Kidney (tissue), 14 donors: Measurements from ENCODE around the gene ANKRD60. TPM values are rescaled to one million over a fixed set of nuclear protein-coding genes. Genes with fewer than 3 reads are reported as not detected.

Experiments used
- DNase-seq, 5 donors: peaks; one replicate each; pipeline ENCODE4 v3.0.0-alpha.2; 2013 to 2020
- FAIRE-seq: peaks from 2 replicates; lab custom pipeline; 2012; peaks lifted over from hg19 to GRCh38; lab: Jason Lieb, UNC
- H3K27ac ChIP-seq, 2 donors: one replicate each; pipeline ENCODE4 v1.7.0; 2013; ENCODE audit warnings: low read depth in 2 of 2, low read length in 2 of 2, inconsistent platforms in 1 of 2
- H3K27me3 ChIP-seq: one replicate; pipeline ENCODE4 v1.7.1; 2013; ENCODE audit warnings: low read length, inconsistent platforms; ENCODE audit not compliant: control insufficient read depth, insufficient read depth
- H3K36me3 ChIP-seq, 3 donors: one replicate each; pipeline versions ENCODE4 v1.7.0 to v1.7.1; 2013; ENCODE audit warnings: low read length in 3 of 3, control low read depth in 1 of 3, inconsistent platforms in 1 of 3; ENCODE audit not compliant: insufficient read depth in 3 of 3, control insufficient read depth in 2 of 3
- H3K4me1 ChIP-seq, 3 donors: one replicate each; pipeline versions ENCODE4 v1.7.0 to v1.7.1; 2013; ENCODE audit warnings: low read length in 3 of 3, inconsistent platforms in 1 of 3, low read depth in 1 of 3; ENCODE audit not compliant: control insufficient read depth in 2 of 3, insufficient read depth in 2 of 3
- H3K4me3 ChIP-seq, 3 donors: one replicate each; pipeline versions ENCODE4 v1.7.0 to v1.8.1; 2013; ENCODE audit warnings: low read length in 3 of 3, control low read depth in 1 of 3, inconsistent platforms in 1 of 3
- H3K9ac ChIP-seq, 3 donors: one replicate each; pipeline versions ENCODE4 v1.7.0 to v1.7.1; 2013; ENCODE audit warnings: low read length in 3 of 3, control low read depth in 1 of 3, inconsistent platforms in 1 of 3
- H3K9me3 ChIP-seq, 3 donors: one replicate each; pipeline versions ENCODE4 v1.7.0 to v1.7.1; 2013; ENCODE audit warnings: low read length in 3 of 3, control low read depth in 1 of 3, inconsistent platforms in 1 of 3; ENCODE audit not compliant: control insufficient read depth in 2 of 3, insufficient read depth in 1 of 3
- CTCF ChIP-seq: IDR thresholded peaks from 3 replicates; pipeline ENCODE4 v1.5.1; 2012; ENCODE audit warnings: mild to moderate bottlenecking, moderate library complexity, borderline replicate concordance; ENCODE audit not compliant: insufficient read depth; ENCODE audit errors: extremely low read depth
- intact Hi-C: fragments of 100-400 bp; cut with DNase I; formaldehyde crosslinking; loops from one replicate; pipeline ENCODE4 v1.11.1; 2022
- polyA plus RNA-seq: library from polyadenylated mRNA; stranded (reverse); fragments of 350-450 nt; fragmentation: Illumina TruSeq; extraction: RNeasy Lipid Tissue Mini Kit (QIAGEN cat#74804); gene quantifications from one replicate; pipeline ENCODE4 v1.2.3, GENCODE V29; 2014; ENCODE audit warnings: low read depth, low replicate concordance; ENCODE audit not compliant: insufficient read depth
- total RNA-seq: library from RNA; stranded (reverse); fragmentation: NEBNext Ultra II Directional; extraction: Animal tissue kit (Norgen Biotek cat#: 25700); gene quantifications from one replicate; pipeline ENCODE4 v1.2.1, GENCODE V29; 2021
- donor health status: control.
- donor health status: control.
- donor health status: control.
- donor health status: control.
- donor health status: control.
- donor health status: DM: yes; HTN: yes; CAD: no.
- donor health status: Normal renal cell carcinoma (clear cell type).

Gene ANKRD60
- total and polyA plus RNA-seq, 2 donors from 2014 or later: not detected

- no peak for FAIRE-seq
- TF ChIP-seq CTCF: no peak
- intact Hi-C loops: no loop called here
- Histone ChIP-seq H3K27me3 (no peaks in the 10 kb centered on the region), H3K9ac (no peak overlapping the region), H3K4me3 (no peak overlapping the region), H3K27ac (no peak overlapping the region), H3K4me1 (no peaks in the 10 kb centered on the region), H3K36me3 (no peaks in the 10 kb centered on the region), H3K9me3 (no peaks in the 10 kb centered on the region)
- no peak for DNase-seq
Measured at GRCh38 chr20:58196402-58197184, 31.9 kb downstream of the ANKRD60 start.

GRCh38 chr20:58195047-58195446 lies 33.4 kb downstream of the ANKRD60 start:
- Histone ChIP-seq H3K9ac (no peak overlapping the region), H3K4me3 (no peak overlapping the region), H3K36me3 (no peaks in the 10 kb centered on the region), H3K27ac (no peak overlapping the region), H3K27me3 (no peaks in the 10 kb centered on the region), H3K9me3 (no peaks in the 10 kb centered on the region), H3K4me1 (no peaks in the 10 kb centered on the region)
- intact Hi-C loops: no loop called here
- FAIRE-seq: no peak
- no peak for TF ChIP-seq CTCF
- no peak for DNase-seq

GRCh38 chr20:58194175-58194791 lies 34.2 kb downstream of the ANKRD60 start:
- no peak overlapping the region for H3K27ac ChIP-seq
- no peaks in the 10 kb centered on the region for H3K4me1 ChIP-seq
- no peak overlapping the region for H3K4me3 ChIP-seq
- H3K9ac ChIP-seq: no peak overlapping the region
- FAIRE-seq (no peak), DNase-seq (peak in 1 of 5 donors; percentile 2)
- H3K36me3 ChIP-seq: no peaks in the 10 kb centered on the region
- intact Hi-C loops: no loop called here
- no peaks in the 10 kb centered on the region for H3K9me3 ChIP-seq
- no peaks in the 10 kb centered on the region for H3K27me3 ChIP-seq
- TF ChIP-seq CTCF: no peak
